GM19025 (cell line): ENCODE results near the gene RGS6.

ENCODE experiments used
- ATAC-seq: cut with Tn5 transposase; IDR thresholded peaks from one replicate; pipeline ENCODE4 v1.9.1; 2021; ENCODE audit warnings: mild to moderate bottlenecking, low read depth, moderate library complexity; ENCODE audit not compliant: unreplicated experiment

RGS6 gene

GRCh38 chr14:72611506-72611905 is 679.3 kb downstream of the RGS6 start:
- ATAC-seq, result no peak

GRCh38 chr14:72612041-72612440 is 679.8 kb downstream of the RGS6 start:
- ATAC-seq, result no peak

- no peak for ATAC-seq
Measured at GRCh38 chr14:72613231-72613974, 681.2 kb downstream of the RGS6 start.

- no peak for ATAC-seq
Measured at GRCh38 chr14:72613975-72614319, 681.7 kb downstream of the RGS6 start.

GRCh38 chr14:72614365-72614764 is 682.1 kb downstream of the RGS6 start:
- no peak for ATAC-seq

- no peak for ATAC-seq
Measured at GRCh38 chr14:72614891-72615415, 682.7 kb downstream of the RGS6 start.

GRCh38 chr14:72615451-72616121 is 683.4 kb downstream of the RGS6 start:
- ATAC-seq, result no peak
